Stimulated activated CD8-positive, alpha-beta memory T cell treated with anti-CD3 and anti-CD28 coated beads, Interleukin-7, amount 100 ng/mL, for 24 hours (primary cell): ENCODE data around the gene ATP6V1E1.
"Not testable (repeated sequence)": the region's sequence is repeated elsewhere in the genome, so short reads cannot be mapped to it uniquely, and the experiment has no call there.

Source experiments
- DNase-seq: peaks from one replicate; pipeline ENCODE4 v3.0.0-alpha.2; 2020; ENCODE audit warnings: low read depth

Gene ATP6V1E1

DNA sequence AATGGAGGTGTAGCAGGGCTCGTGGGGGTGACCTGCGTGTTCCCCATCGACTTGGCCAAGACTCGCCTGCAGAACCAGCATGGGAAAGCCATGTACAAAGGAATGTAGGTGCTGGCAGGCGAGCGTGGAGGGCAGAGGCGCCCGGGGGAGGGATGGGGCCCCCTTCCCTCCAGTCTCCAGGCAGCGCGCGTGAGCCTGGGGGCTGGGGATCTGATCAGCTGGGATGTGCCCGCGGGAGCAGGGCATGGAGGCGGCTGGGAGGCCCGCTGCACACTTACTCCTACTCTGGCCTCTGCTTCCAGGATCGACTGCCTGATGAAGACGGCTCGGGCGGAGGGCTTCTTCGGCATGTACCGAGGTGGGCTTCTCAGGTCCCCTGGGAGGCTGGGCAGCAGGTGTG is 47.5 kb downstream of the ATP6V1E1 start:
- no peak for DNase-seq

GRCh38 chr22:17580441-17581031 is 48.0 kb downstream of the ATP6V1E1 start:
- DNase-seq: no peak

DNA sequence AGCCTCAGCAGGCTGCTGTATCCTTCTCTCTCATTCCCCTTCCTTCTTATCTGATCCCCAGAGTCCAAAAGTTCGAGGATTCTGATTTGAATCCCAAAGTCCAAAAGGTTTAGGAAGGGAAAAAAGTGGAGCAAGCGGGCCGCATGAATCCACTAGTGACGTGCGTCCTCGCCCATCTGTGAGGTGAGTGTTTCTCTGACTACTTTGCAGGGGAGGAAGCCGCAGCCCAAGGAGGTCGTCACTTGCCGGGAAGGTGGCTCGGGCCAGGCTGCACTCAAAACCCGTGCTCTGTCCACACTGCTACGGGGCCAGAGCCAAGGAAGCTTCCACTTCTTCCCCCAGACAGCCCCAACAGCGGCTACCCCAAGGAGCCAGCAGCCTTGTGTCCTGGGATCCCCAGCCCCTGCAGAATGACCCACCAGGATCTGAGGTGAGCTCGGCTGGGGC is 49.0 kb downstream of the ATP6V1E1 start:
- no peak for DNase-seq

GRCh38 chr22:17578136-17578754 is 50.3 kb downstream of the ATP6V1E1 start:
- no peak for DNase-seq

DNA sequence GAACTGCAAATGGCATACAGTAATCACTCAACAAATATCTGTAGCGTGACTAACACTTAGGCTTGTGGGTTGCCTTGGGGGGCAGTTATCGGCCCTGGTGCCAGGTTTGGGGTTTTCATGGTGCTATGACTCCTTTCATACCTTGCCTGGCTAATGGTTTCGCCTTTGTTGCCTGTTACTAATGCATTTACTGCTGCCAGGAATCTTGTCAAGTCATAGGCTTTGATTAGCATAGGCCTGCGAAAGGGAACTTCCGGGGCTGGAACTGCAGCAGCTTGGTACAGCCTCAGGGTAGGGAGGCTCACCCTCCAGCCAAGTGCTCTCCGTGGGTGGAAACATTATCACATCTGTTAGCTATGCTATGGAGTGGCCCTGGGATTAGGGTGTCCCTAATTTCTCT is 52.1 kb downstream of the ATP6V1E1 start:
- no peak for DNase-seq

DNA sequence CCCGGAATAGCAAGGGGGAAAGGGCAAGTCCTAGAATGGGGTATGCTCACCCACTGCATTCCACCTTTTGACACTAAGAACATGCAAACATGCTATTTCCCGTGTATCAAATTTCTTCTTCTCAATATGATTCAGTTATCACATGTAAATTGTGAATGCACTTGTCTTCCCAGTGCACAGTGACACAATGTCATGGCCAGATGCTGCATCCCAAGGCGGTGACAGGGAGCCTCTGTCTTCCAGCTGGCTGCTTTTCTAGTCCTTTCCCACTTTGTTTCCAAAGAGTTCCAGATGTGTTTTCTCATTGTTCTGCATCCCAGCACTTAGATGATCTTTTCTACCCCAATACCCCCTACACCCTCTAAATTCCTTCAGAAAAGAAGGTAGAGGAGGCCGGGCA is 52.9 kb downstream of the ATP6V1E1 start:
- no peak for DNase-seq

DNA sequence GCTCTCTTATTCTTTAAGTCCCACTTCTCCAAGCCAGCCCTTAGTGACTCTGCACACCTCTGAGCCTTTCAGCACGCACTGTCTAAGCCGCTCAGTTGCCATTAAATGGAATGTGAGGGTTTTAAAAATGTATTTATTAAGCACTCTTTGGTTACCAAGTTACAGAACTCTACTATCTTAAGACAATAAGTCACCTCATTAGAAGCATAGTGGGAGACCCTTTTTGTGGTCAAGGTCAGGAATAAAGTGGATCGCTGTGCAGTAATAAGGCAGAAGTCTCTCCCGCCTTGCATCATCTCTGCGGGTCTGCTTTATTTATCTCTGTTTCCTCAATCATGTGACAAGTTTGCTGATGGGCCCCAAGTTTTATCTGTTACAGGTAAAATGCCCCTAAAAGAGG is 53.4 kb downstream of the ATP6V1E1 start:
- no peak for DNase-seq

DNA sequence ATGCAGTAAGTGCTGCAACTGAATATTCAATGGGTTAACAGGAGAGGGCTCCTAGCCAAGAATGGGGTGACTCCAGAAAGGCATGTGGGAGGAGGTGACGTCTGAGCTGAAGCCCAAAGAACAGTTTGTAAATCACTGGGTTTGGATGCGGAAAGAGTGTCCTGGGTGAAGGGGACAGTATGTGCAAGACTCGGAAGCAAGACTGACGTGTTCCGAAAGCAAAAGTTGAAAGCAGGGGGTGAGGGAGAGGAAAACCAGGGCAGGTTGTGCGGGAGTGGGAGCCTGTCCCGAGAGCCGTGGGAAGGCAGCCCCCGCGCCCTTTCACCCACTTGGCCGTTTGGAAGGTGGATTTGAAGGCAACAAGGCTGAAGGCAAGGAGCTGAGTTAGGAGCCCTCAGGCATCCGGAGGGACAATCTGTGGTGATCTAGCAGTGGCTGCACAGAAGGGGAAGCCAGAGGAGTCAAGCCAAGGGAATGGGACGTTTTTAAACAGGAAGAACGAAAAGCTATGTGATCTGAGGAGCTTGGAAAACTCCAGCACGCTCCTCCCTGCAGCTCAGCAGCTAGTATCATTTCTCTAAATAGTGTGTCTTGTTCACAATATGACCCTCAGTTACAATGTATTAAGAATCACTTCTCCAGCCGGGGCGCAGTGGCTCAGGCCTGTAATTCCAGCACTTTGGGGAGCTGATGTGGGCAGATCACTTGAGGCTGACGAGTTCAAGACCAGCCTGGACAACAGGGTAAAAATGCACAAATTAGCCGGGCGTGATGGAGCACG is 57.5 kb downstream of the ATP6V1E1 start:
- DNase-seq: no peak

DNA sequence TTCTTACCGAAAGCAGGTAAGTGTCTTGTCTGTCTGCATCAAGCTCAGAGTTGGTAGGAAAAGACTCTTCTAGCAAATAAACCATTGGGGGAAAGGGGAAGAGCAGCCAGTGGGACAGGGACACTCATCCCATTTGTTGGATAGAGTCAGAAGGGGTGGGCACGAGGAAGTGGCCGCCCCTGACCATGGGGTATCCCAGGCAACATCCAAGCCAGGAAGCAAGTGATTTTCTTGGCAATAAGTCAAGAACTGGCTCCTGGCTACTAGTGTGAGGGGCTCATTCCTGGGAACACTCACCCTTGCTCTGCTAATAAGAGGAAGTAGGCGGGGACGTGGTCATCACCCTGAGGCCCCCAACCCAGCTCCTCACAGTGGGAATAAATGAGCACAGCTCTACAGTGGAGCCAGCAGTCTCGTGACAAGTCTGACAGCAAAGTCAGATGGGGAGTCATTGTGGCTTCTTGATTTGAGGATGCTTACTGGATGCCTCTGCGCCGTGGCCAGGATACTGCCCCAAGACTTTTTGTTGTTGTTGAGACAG is 58.5 kb downstream of the ATP6V1E1 start:
- DNase-seq: no peak

DNA sequence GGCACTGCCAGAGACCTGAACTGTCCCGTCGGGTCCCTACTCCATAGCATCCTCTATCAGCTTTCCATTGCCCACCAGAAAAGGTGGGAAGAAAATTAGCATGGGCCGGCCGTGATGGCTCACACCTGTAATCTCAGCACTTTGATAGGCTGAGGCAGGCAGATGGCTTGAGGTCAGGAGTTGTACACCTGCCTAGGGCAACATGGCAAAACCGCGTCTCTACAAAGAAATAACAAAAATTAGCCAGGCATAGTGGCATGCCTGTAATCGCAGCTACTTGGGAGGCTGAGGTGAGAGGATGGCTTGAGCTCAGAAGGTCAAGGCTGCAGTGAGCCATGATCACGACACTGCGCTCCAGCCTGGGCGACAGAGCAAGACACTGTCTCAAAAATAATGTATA is 61.8 kb downstream of the ATP6V1E1 start:
- DNase-seq: no peak

DNA sequence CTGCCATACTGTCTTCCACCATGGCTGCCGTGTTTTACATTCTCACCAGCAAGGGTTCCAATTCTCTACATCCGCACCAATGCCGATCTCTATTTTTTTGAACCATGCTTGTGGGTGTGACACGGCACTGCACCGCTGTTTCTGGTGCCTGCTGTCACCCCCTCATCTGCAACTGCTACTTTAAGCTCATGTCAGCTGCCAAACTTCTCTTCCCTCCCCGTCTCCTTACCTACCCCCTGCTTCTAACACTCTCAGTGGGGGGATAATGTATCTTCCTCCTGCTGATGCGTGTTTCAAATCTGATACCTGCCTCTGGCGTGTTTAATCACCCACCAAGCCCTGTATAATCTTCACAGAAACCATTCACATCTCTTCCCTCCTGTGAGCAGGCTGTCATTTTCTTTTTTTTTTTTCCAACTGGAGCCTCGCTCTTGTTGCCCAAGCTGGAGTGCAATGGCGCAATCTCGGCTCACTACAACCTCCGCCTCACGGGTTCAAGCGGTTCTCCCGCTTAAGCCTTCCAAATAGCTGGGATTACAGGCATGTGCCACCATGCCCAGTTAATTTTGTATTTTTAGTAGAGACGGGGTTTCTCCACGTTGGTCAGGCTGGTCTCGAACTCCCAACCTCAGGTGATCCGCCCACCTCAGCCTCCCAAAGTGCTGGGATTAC is 62.4 kb downstream of the ATP6V1E1 start:
- not testable (repeated sequence) for DNase-seq

DNA sequence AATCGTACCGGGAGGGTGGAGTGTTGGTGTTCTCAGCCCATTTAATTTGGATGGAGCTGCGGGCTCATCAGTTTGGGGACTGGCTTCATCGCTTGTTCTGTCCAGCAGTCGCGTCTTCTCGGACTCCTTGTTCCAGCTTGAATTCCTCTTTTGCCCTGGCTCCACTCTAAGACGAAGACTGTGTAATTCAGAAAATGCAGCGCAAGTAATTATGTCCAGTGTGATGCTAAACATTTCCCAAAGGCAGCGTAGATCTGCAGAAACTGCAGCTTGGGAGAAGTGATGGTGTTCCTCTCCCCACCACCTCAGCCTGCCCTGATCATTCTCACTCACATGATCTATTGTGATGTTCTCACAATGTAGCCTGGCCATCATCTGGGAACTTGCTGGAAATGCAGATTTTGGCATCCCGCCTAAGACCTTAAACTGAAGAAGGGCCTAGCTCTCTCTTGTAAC is 64.6 kb downstream of the ATP6V1E1 start:
- DNase-seq: no peak

GRCh38 chr22:17562906-17563870 is 65.4 kb downstream of the ATP6V1E1 start, which contains the start of gene SLC25A18:
Gene SLC25A18, plus strand, starts transcription at chr22:17563498. Its CDS starts 16,447 bp downstream, at chr22:17579945.
- DNase-seq: no peak

DNA sequence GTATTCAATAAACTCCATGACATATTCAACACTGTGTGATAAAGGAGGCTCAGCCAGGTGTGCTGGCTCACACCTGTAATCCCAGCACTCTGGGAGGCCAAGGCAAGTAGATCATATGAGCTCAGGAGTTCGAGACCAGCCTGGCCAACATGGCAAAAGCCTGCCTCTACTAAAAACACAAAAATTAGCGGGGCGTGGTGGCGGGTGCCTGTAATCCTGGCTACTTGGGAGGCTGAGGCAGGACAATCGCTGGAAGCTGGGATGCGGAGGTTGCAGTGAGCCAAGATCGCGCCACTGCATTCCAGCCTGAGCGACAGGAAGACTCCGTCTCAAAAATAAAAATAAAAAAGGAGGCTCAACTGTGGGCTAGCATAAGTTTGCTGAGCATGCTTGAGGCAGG is 69.4 kb downstream of the ATP6V1E1 start:
- no peak for DNase-seq

DNA sequence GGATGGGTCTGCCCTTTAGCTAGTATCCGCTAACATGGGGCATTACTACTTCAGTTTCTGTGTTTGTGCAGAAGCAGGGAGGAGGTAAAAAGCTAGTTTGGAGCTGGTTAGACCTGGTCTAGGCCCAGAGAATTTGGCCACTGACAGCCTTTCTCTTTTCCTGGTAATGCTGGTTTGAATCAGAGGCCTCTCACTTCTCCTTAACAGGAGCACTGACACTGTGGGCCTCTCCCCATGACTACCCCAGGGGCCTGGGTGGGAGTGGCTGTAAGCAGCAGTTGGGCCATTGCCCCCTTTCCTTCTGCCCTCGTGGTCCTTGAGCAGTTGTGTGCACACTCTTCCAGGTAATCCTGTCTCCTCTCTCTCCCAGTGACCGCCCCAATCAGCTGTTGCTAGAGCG is 73.7 kb downstream of the ATP6V1E1 start:
- no peak for DNase-seq

DNA sequence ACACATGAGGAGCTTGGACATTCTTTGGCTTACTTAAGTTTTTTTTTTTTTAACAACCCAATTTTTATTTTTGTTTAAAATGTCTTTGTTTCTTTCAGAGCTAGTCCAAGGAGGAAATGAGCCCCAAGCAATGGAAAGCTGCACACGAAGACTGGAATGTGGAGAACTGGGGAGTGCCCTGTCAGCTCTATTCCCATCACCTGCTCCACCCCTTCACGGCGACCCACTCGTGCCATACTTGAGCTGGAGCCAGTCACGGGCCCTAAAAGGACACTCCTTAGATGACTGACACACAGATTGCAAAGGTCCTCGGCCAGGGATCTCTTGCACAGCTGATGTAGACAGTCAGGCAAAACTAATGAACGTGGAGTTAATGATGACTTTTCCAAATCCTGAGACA is 75.8 kb downstream of the ATP6V1E1 start:
- no peak for DNase-seq

DNA sequence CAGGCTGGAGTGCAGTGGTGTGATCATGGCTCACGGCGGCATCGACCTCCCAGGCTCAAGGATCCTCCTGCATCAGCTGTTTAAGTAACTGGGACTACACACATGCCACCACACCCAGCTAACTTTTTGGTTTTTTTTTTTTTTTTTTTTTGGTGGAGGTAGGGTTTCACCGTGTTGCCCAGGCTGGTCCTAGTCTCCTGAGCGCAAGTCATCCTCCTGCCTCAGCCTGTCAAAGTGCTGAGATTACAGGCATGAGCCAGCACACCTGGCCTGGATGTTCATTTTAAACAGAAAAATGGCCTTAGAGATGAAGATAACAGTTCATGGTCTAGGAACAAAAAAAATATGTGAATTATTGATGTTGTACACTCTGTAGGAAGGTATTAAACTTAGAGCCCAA is 78.9 kb downstream of the ATP6V1E1 start:
- no peak for DNase-seq

GRCh38 chr22:17549183-17549582 is 79.4 kb downstream of the ATP6V1E1 start:
- DNase-seq: no peak

GRCh38 chr22:17548756-17549035 is 79.9 kb downstream of the ATP6V1E1 start:
- DNase-seq: no peak

- no peak for DNase-seq
These were observed 80.4 kb downstream of the ATP6V1E1 start for GRCh38 chr22:17548010-17548755.

- no peak for DNase-seq
These were observed 86.1 kb downstream of the ATP6V1E1 start for GRCh38 chr22:17542452-17542851.
